GM12878 (cell line): ENCODE measurements around the gene AOPEP.

ENCODE experiments used
- BRCA1 ChIP-seq: IDR thresholded peaks from 2 replicates; pipeline ENCODE4 v1.6.1; 2011; ENCODE audit warnings: low read depth, low read length, improper control_type of control experiment
- CHD4 ChIP-seq: fragments of 200-600 bp; sonication (generic); IDR thresholded peaks from 2 replicates; pipeline ENCODE4 v1.6.1; 2016; ENCODE audit warnings: mild to moderate bottlenecking
- POLR2A ChIP-seq: IDR thresholded peaks from 2 replicates; pipeline ENCODE4 v1.6.1; 2011; ENCODE audit warnings: low read depth, mild to moderate bottlenecking, low read length
- POLR2AphosphoS5 ChIP-seq: IDR thresholded peaks from 2 replicates; pipeline ENCODE4 v1.6.1; 2011; ENCODE audit warnings: mild to moderate bottlenecking, low read length, inconsistent platforms
- SUPT20H ChIP-seq: IDR thresholded peaks from 2 replicates; pipeline ENCODE4 v1.6.1; 2011; ENCODE audit warnings: low read depth, mild to moderate bottlenecking, low read length, moderate library complexity, borderline replicate concordance; ENCODE audit not compliant: control insufficient read depth
- TAF1 ChIP-seq: IDR thresholded peaks from 2 replicates; pipeline ENCODE4 v1.6.1; 2011; ENCODE audit warnings: mild to moderate bottlenecking, low read depth, low read length, borderline replicate concordance
- YY1 ChIP-seq: IDR thresholded peaks from 2 replicates; pipeline ENCODE4 v1.6.1; 2011; ENCODE audit warnings: low read depth, mild to moderate bottlenecking, low read length
- ZNF384 ChIP-seq: IDR thresholded peaks from 2 replicates; pipeline ENCODE4 v1.6.1; 2012; ENCODE audit warnings: low read depth, mild to moderate bottlenecking, low read length, improper control_type of control experiment, borderline replicate concordance
- ZZZ3 ChIP-seq: IDR thresholded peaks from 2 replicates; pipeline ENCODE4 v1.6.1; 2011; ENCODE audit warnings: low read depth; ENCODE audit not compliant: control insufficient read depth, insufficient read length
- TF ChIP-seq, protein P1 (sequence below): IDR thresholded peaks from 2 replicates; pipeline ENCODE4 v1.6.1; 2012; ENCODE audit warnings: low read length, inconsistent platforms
- TF ChIP-seq, protein P2 (sequence below): IDR thresholded peaks from 2 replicates; pipeline ENCODE4 v1.6.1; 2012; ENCODE audit warnings: low read depth, low read length, improper control_type of control experiment
- TF ChIP-seq, protein P3 (sequence below), 3 experiments: IDR thresholded peaks in 2 of 3; conservative IDR thresholded peaks in 1 of 3; 2 replicates each; pipeline ENCODE4 v1.5.1; 2011; ENCODE audit warnings: low read depth in 3 of 3, low read length in 3 of 3, mild to moderate bottlenecking in 3 of 3, control low read depth in 2 of 3, moderate library complexity in 2 of 3, inconsistent platforms in 1 of 3, mixed read lengths in 1 of 3; ENCODE audit not compliant: control insufficient read depth in 2 of 3, insufficient read depth in 1 of 3; ENCODE audit errors: extremely low read depth in 1 of 3

DNA sequence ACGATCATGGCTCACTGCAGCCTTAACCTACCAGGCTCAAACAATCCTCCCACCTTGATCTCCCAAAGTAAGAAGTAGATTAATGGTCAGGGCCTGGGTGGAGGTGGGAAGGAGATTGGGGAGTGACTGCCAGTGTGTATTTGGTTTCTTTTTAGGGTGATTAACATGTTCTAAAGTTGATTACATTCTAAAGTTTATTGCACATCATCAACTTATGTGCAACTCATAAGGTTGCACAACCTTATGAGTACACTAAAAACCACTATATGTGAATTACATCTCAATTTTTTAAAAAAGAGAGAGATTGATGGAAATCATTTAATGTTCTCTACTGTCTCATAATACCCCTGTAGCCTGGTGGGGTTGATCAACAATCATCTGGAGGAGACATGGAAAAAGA lies 218.1 kb downstream of the AOPEP start:
- TF ChIP-seq CHD4 = no peak
- no peak for TF ChIP-seq TAF1
- no peak for TF ChIP-seq YY1
- TF ChIP-seq, protein P1, sequence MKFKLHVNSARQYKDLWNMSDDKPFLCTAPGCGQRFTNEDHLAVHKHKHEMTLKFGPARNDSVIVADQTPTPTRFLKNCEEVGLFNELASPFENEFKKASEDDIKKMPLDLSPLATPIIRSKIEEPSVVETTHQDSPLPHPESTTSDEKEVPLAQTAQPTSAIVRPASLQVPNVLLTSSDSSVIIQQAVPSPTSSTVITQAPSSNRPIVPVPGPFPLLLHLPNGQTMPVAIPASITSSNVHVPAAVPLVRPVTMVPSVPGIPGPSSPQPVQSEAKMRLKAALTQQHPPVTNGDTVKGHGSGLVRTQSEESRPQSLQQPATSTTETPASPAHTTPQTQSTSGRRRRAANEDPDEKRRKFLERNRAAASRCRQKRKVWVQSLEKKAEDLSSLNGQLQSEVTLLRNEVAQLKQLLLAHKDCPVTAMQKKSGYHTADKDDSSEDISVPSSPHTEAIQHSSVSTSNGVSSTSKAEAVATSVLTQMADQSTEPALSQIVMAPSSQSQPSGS = no peak
- no peak for TF ChIP-seq POLR2A
- TF ChIP-seq, protein P2, sequence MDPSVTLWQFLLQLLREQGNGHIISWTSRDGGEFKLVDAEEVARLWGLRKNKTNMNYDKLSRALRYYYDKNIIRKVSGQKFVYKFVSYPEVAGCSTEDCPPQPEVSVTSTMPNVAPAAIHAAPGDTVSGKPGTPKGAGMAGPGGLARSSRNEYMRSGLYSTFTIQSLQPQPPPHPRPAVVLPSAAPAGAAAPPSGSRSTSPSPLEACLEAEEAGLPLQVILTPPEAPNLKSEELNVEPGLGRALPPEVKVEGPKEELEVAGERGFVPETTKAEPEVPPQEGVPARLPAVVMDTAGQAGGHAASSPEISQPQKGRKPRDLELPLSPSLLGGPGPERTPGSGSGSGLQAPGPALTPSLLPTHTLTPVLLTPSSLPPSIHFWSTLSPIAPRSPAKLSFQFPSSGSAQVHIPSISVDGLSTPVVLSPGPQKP = no peak
- TF ChIP-seq ZZZ3 = no peak
- TF ChIP-seq, protein P3, sequence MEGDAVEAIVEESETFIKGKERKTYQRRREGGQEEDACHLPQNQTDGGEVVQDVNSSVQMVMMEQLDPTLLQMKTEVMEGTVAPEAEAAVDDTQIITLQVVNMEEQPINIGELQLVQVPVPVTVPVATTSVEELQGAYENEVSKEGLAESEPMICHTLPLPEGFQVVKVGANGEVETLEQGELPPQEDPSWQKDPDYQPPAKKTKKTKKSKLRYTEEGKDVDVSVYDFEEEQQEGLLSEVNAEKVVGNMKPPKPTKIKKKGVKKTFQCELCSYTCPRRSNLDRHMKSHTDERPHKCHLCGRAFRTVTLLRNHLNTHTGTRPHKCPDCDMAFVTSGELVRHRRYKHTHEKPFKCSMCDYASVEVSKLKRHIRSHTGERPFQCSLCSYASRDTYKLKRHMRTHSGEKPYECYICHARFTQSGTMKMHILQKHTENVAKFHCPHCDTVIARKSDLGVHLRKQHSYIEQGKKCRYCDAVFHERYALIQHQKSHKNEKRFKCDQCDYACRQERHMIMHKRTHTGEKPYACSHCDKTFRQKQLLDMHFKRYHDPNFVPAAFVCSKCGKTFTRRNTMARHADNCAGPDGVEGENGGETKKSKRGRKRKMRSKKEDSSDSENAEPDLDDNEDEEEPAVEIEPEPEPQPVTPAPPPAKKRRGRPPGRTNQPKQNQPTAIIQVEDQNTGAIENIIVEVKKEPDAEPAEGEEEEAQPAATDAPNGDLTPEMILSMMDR (IDR thresholded peaks at IDR 0.05 in 2 of 3, conservative IDR thresholded peaks at IDR 0.05 in 1 of 3; ENCODE audit: control insufficient read depth in 2 of 3, extremely low read depth in 1 of 3, insufficient read depth in 1 of 3, low read depth in 3 of 3, low read length in 3 of 3) = no peak
- TF ChIP-seq ZNF384 = no peak
- TF ChIP-seq SUPT20H = no peak
- TF ChIP-seq POLR2AphosphoS5 = no peak
- no peak for TF ChIP-seq BRCA1
